HCT116 (cell line): Measurements from ENCODE around the gene KCNN3. TPM values are rescaled to one million over a fixed set of nuclear protein-coding genes. Genes with fewer than 3 reads are reported as not detected.

Source experiments
- ATAC-seq: fragments of 200-7000 bp; cut with Tn5 transposase; 2 replicates; pipeline ENCODE4 v1.9.1; 2020; ENCODE audit warnings: mild to moderate bottlenecking, moderate library complexity
- BruUV-seq: library from RNA; stranded (reverse); fragments of 400-500 nt; replicated peaks from 2 replicates; lab custom pipeline; 2021; lab: Mats Ljungman, UMichigan
- CTCF ChIA-PET: fragments of 300-600 bp; sonication (Branson Sonifier 250); formaldehyde crosslinking; loops from one replicate; lab custom pipeline; 2021; ENCODE audit warnings: antibody characterized with exemption; lab: Charles Lee
- POLR2A ChIA-PET: fragments of 300-600, 350-600 bp; sonication (Branson Sonifier 250); formaldehyde crosslinking; loops from one replicate; lab custom pipeline; 2021; ENCODE audit warnings: antibody characterized with exemption; lab: Charles Lee
- RAD21 ChIA-PET, 2 experiments: fragments of 300-600 bp; sonication (Branson Sonifier 250); formaldehyde crosslinking; loops; one replicate each; lab custom pipeline; 2023; ENCODE audit warnings: low total read pairs in 2 of 2; ENCODE audit not compliant: uncharacterized antibody in 2 of 2, unreplicated experiment in 2 of 2, low non-redundant PET in 1 of 2; lab: Charles Lee
- DNase-seq: peaks from one replicate; pipeline ENCODE4 v3.0.0-alpha.2; 2010; ENCODE audit warnings: low read depth, low spot score
- H2AFZ ChIP-seq: fragments of 200-600 bp; shearing (Covaris generic), sonication (generic); 2 replicates; pipeline ENCODE4 v1.6.1; 2017; ENCODE audit warnings: low read depth, mixed run types, mixed read lengths, antibody characterized with exemption, low read length; ENCODE audit not compliant: poor library complexity, severe bottlenecking
- H3K27ac ChIP-seq: 2 replicates; pipeline ENCODE4 v1.5.1; 2012; ENCODE audit warnings: low read depth, low read length
- H3K27me3 ChIP-seq: fragments of 200-600 bp; sonication (generic); 2 replicates; pipeline ENCODE4 v1.6.1; 2016; ENCODE audit warnings: mixed run types, low read length, mixed read lengths; ENCODE audit not compliant: insufficient read depth
- H3K36me3 ChIP-seq, 2 experiments: fragments of 200-500 bp in 1 of 2; fragments of 200-600 bp in 1 of 2; sonication (Bioruptor generic) in 1 of 2; sonication (generic) in 1 of 2; 2 replicates each; pipeline versions ENCODE4 v1.5.1 to v1.6.1; 2014 to 2016; ENCODE audit warnings: low read length in 2 of 2, inconsistent platforms in 1 of 2, mixed read lengths in 1 of 2, mixed run types in 1 of 2; ENCODE audit not compliant: insufficient read depth in 2 of 2, control insufficient read depth in 1 of 2
- H3K4me1 ChIP-seq, 2 experiments: fragments of 200-600 bp in 1 of 2; sonication (generic) in 1 of 2; 2 replicates each; pipeline versions ENCODE4 v1.5.1 to v1.6.1; 2012 to 2017; ENCODE audit warnings: low read length in 2 of 2, inconsistent platforms in 1 of 2, mild to moderate bottlenecking in 1 of 2, mixed read lengths in 1 of 2, mixed run types in 1 of 2, moderate library complexity in 1 of 2; ENCODE audit not compliant: insufficient read depth in 2 of 2, control insufficient read depth in 1 of 2
- H3K4me2 ChIP-seq: fragments of 200-600 bp; sonication (generic); 2 replicates; pipeline ENCODE4 v1.6.1; 2017; ENCODE audit warnings: mixed run types, low read length, mixed read lengths
- H3K4me3 ChIP-seq, 2 experiments: fragments of 200-600 bp in 1 of 2; sonication (generic) in 1 of 2; replicated peaks in 1 of 2; 2 replicates each; pipeline ENCODE4 v1.5.1; 2011 to 2016; ENCODE audit warnings: low read length in 2 of 2, control low read depth in 1 of 2, low read depth in 1 of 2, mild to moderate bottlenecking in 1 of 2, mixed read lengths in 1 of 2, mixed run types in 1 of 2
- H3K79me2 ChIP-seq: fragments of 200-600 bp; sonication (generic); 2 replicates; pipeline ENCODE4 v1.6.1; 2017; ENCODE audit warnings: mild to moderate bottlenecking, mixed run types, low read length, moderate library complexity, mixed read lengths; ENCODE audit not compliant: insufficient read depth
- H3K9ac ChIP-seq: fragments of 200-600 bp; sonication (generic); 2 replicates; pipeline ENCODE4 v1.6.1; 2016; ENCODE audit warnings: low read length, mixed read lengths
- H3K9me2 ChIP-seq: fragments of 200-600 bp; sonication (generic), shearing (Covaris generic); 2 replicates; pipeline ENCODE4 v1.6.1; 2017; ENCODE audit warnings: mixed run types, mild to moderate bottlenecking, moderate library complexity; ENCODE audit not compliant: insufficient read depth
- H3K9me3 ChIP-seq, 2 experiments: fragments of 200-500 bp in 1 of 2; fragments of 200-600 bp in 1 of 2; sonication (Bioruptor generic) in 1 of 2; sonication (generic) in 1 of 2; 2 replicates each; pipeline ENCODE4 v1.6.1; 2014 to 2017; ENCODE audit warnings: low read length in 2 of 2, mixed read lengths in 2 of 2, inconsistent platforms in 1 of 2, low read depth in 1 of 2, mild to moderate bottlenecking in 1 of 2, mixed run types in 1 of 2, moderate library complexity in 1 of 2; ENCODE audit not compliant: control insufficient read depth in 1 of 2, insufficient read depth in 1 of 2
- H4K20me1 ChIP-seq: fragments of 200-600 bp; sonication (generic), shearing (Covaris generic); 2 replicates; pipeline ENCODE4 v1.6.1; 2017; ENCODE audit warnings: mixed run types, mild to moderate bottlenecking, moderate library complexity; ENCODE audit not compliant: insufficient read depth
- ELF1 ChIP-seq: IDR thresholded peaks from 2 replicates; pipeline ENCODE4 v1.6.1; 2012; ENCODE audit warnings: low read depth, borderline replicate concordance
- JUND ChIP-seq: IDR thresholded peaks from 2 replicates; pipeline ENCODE4 v1.6.1; 2012
- POLR2AphosphoS5 ChIP-seq: IDR thresholded peaks from 2 replicates; pipeline ENCODE4 v1.6.1; 2011; ENCODE audit warnings: mild to moderate bottlenecking, low read depth, low read length, moderate library complexity
- ZFX ChIP-seq: fragments of 450-650 bp; IDR thresholded peaks from 2 replicates; pipeline ENCODE4 v1.6.1; 2017
- intact Hi-C: fragments of 100-400 bp; cut with micrococcal nuclease; formaldehyde crosslinking; loops from 2 replicates; pipeline ENCODE4 v1.10.0; 2022
- total RNA-seq: library from RNA; stranded (reverse); gene quantifications from one replicate; pipeline ENCODE4 v1.2.1, GENCODE V29; 2021; ENCODE audit not compliant: unreplicated experiment
- TF ChIP-seq, protein P1 (sequence below): IDR thresholded peaks from 2 replicates; pipeline ENCODE4 v1.6.1; 2011; ENCODE audit warnings: mild to moderate bottlenecking, low read length, moderate library complexity; ENCODE audit not compliant: insufficient replicate concordance; ENCODE audit errors: extremely low read depth

Gene KCNN3
- total RNA-seq, 1 experiment from 2014 or later: 1.1 TPM

- Histone ChIP-seq H3K36me3 (no peaks in the 10 kb centered on the region), H3K27ac (no peak overlapping the region), H3K4me1 (peaks cover 0 to 20% of the 10 kb centered on the region in 2 experiments; a peak in 3 of 4 replicates), H2AFZ (no peak overlapping the region), H3K4me2 (no peak overlapping the region), H3K79me2 (no peaks in the 10 kb centered on the region), H3K27me3 (peaks cover 4% of the 10 kb centered on the region; the same call in 1 of the 2 replicates), H3K9me3 (no peaks in the 10 kb centered on the region), H4K20me1 (no peaks in the 10 kb centered on the region), H3K9ac (no peak overlapping the region), H3K9me2 (no peaks in the 10 kb centered on the region), H3K4me3 (no peak overlapping the region)
- no TSS peak for BruUV-seq
- ChIA-PET RAD21 (no interaction called here), CTCF (interaction anchor here (0.8 kb wide), 1 partner anchor 10 kb away, joined by 5 read pairs; no protein-coding TSS in a partner anchor), POLR2A (no interaction called here)
- ATAC-seq (no peak), DNase-seq (no peak)
- TF ChIP-seq JUND (no peak), ZFX (no peak), POLR2AphosphoS5 (no peak), ELF1 (no peak)
- TF ChIP-seq, protein P1, sequence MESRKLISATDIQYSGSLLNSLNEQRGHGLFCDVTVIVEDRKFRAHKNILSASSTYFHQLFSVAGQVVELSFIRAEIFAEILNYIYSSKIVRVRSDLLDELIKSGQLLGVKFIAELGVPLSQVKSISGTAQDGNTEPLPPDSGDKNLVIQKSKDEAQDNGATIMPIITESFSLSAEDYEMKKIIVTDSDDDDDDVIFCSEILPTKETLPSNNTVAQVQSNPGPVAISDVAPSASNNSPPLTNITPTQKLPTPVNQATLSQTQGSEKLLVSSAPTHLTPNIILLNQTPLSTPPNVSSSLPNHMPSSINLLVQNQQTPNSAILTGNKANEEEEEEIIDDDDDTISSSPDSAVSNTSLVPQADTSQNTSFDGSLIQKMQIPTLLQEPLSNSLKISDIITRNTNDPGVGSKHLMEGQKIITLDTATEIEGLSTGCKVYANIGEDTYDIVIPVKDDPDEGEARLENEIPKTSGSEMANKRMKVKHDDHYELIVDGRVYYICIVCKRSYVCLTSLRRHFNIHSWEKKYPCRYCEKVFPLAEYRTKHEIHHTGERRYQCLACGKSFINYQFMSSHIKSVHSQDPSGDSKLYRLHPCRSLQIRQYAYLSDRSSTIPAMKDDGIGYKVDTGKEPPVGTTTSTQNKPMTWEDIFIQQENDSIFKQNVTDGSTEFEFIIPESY: no peak
- intact Hi-C loops: no loop called here
Measured at GRCh38 chr1:154867841-154868605, 2.1 kb downstream of the KCNN3 start.
